GM18498 (cell line): ENCODE results near the gene FBLL1.
"Not testable (repeated sequence)": the region's sequence is repeated elsewhere in the genome, so short reads cannot be mapped to it uniquely, and the experiment has no call there.

Experiments used
- ATAC-seq: cut with Tn5 transposase; IDR thresholded peaks from one replicate; pipeline ENCODE4 v1.9.1; 2021; ENCODE audit warnings: mild to moderate bottlenecking, moderate library complexity; ENCODE audit not compliant: unreplicated experiment

The FBLL1 gene

GRCh38 chr5:168528521-168529373 lies at the start of gene FBLL1:
FBLL1 (plus strand) TSS chr5:168529305; CDS start chr5:168529505, 200 bp downstream.
- no peak for ATAC-seq

DNA sequence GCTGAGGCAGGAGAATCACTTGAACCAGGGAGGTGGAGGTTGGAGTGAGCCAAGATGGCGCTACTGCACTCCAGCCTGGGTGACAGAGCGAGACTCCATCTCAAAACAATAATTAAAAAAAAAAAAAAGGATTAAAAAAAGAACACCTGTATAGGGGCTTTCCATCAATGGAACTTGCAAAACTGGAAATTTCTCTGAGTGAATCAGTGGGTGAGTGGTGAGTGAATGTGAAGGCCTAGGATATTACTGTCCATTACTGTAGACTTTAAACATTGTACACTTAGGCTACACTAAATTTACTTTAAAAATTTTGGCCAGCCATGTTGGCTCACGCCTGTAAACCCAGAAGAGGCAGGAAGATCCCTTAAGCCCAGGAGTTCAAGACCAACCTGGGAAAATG lies 48.5 kb upstream of the FBLL1 start:
- ATAC-seq, result no peak

DNA sequence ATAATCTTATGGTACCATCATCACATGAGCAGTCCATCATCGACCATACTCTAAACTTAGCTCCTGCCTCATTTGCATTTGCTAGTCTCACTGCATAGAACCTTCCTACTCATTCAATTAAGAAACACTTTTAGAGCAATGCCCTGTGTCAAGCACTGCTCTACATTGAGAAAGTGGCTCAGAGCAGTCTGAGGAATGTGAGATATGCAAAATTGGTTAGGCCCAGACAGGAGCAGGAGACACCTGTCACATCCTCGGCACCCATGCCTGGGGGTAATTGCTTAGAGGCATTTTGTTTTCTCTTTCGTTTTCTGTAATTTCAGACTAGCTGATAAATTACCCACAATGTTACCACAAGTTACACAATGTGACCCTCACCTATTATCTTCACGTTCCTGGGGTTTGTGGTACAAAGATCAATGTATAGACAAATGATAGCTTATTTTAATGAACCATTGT lies 47.7 kb upstream of the FBLL1 start:
- peak; percentile 95 for ATAC-seq

- ATAC-seq, result no peak
Measured at GRCh38 chr5:168482361-168482760, 46.7 kb upstream of the FBLL1 start.

DNA sequence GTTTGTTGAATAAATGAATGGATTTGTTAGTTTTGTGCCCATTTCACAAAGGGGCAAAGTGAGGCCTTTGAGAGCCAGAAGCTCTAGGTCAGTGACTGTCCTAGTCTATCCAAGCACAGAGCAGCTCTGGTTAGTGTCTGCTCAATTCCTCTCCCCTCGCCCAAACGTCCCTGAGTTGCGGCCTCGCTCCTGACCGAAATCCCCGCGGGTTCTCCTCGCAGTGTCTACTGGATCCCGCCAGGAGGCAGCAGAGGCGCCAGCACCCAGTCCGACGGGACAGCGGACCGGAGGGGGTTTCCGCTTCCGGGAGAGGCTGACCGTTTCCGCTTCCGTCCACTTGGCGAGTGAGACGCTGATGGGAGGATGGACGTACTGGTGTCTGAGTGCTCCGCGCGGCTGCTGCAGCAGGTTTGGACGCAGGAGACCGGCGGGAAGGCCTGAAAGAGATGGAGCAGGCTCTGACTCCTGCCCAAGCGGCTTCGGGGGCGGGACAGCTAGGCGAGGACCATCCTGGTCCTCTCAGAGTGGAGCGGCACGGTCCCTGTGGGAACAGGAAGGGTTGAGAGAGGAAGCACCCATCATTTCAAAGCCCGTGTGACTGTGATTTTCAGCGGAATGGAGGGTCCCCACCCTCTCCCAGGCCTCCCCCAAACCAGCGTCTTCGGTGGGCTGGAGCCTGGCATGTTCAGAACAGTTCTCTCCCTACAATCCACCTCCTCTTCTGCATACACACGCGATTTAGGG lies 42.8 kb upstream of the FBLL1 start, which contains the start of gene RARS1:
Gene RARS1 (plus strand): TSS at position 336 of the 744 bp plus-strand sequence. CDS start 28 bp downstream, at position 364.
- peak; percentile 84 for ATAC-seq

DNA sequence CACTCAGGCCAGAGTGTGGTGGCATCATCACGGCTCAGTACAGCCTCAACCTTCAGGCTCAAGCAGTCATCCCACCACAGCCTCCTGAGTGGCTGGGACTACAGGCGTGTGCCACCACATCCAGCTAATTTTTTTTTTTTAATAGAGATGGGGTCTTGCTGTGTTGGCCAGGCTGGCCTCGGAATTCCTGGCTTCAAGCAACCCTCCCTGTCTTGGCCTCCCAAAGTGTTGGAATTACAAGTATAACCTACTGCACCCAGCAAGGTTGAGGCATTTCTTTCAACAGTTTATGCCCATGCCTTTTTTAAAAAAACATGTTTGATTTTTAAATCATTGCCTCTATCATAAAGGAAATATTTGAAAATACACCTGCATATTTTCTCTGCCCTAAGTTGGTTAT lies 40.0 kb upstream of the FBLL1 start:
- ATAC-seq, result no peak

DNA sequence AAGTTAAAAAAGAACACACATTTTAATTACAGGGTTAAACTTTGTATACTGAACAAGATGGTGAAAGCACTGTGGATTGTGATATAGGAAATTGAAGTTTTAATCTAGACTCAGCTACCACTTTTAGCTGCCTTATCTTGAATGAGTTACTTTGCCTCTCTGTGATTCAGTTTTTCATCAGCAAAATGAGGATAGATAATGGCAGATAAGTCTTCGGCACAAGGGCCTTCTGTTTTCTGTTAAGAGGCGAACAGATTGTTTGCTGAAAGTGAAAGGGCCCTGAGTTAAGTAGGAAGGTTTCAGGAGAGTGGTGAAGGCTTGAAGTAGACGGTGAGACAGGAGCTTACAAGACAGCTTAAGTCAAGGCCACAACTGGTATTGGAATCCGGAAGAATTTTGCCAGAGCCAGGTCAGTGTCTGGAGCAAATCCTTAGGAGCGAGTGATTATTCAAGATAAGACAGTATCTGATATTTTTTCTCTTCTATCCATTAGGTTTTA lies 35.0 kb upstream of the FBLL1 start:
- no peak for ATAC-seq

GRCh38 chr5:168502563-168503237 lies 26.4 kb upstream of the FBLL1 start:
- ATAC-seq, result no peak

GRCh38 chr5:168513861-168514428 lies 15.2 kb upstream of the FBLL1 start:
- no peak for ATAC-seq

DNA sequence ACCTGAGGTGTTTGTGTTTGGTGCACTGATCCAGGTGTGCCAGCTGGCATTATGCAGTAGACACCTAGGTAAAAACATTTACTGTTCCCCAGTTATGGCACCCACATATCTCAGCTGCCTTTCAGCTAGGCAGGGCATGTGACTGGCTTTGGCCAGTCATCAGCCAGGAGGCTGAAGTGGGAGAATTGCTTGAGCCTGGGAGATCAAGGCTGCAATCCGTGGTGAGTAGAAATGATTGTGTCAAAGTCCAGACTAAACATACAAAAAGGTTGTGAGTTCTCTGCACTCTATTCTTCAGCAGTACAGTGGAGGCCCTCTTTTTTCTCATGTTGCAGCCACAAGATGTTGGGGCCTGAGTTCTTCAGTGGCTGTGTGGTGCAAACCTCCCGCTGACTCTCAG lies 3.2 kb upstream of the FBLL1 start:
- no peak for ATAC-seq

DNA sequence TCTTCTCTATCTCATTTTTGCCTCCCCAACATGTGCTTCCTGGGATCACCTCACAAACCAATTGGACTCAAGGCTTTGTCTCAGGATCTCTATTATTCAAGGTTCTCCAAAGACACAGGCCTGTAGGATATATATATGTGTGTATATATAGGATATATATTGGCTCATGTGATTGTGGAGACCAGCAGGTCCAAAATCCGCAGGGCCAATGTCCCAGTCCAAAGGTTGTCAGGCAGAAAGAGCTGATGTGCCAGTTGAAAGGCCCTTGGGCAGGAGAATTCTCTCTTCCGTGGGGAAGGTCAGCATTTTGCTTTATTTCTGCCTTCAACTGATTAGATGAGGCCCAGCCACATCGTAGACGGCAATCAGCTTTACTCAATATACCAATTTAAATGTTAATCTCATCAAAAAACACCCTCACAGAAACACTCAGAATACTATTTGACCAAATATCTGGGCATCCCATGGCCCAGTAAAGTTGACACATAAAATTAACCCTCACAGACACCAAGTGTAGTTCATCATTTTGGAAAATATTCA lies 1.3 kb upstream of the FBLL1 start:
- ATAC-seq, result no peak

DNA sequence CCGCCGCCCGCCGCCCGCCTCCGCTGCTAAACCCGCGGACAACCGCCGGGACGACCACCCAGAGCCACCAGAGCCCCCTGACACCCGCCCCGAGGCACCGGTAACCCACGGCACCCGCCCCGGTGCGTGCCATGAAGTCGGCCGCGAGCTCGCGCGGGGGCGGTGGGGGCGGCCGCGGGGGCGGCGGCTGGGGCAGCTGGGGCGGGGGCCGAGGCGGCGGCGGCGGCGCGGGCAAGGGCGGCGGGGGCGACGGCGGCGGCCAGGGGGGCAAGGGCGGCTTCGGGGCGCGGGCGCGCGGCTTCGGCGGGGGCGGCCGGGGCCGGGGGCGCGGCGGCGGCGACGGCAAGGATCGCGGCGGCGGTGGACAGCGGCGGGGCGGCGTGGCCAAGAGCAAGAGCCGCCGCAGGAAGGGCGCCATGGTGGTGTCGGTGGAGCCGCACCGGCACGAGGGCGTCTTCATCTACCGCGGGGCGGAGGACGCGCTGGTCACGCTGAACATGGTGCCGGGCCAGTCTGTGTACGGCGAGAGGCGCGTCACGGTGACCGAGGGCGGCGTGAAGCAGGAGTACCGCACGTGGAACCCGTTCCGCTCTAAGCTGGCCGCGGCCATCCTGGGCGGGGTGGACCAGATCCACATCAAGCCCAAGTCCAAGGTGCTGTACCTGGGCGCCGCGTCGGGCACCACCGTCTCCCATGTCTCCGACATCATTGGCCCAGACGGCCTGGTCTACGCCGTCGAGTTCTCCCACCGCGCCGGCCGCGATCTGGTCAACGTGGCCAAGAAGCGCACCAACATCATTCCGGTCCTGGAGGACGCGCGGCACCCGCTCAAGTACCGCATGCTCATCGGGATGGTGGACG lies 499 bp downstream of the FBLL1 start:
- ATAC-seq, result no peak

DNA sequence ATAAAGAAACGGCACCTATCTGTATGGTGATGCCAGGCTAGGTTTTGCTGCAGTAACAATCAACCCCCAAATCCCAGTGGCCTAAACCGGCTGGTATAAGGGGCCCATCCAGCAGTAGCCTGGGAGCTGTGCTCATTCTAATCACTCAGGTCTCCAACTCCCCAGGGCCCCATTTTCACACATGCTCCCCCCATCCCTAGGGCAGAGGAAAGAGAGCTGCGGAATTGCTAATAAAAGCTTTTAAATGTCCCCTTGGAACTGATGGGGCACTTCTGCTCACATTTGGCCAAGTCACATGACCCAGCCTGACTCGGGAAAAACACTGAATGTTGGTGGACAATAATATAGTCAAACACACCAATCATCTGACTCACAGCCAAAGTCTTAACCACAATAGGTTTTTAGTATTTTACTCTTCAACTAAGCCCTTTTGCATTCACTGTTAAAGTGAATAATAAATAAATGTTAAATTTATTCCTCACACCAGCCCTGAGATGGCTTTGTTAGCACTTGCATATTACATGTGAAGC lies 1.6 kb downstream of the FBLL1 start:
- ATAC-seq, result no peak

DNA sequence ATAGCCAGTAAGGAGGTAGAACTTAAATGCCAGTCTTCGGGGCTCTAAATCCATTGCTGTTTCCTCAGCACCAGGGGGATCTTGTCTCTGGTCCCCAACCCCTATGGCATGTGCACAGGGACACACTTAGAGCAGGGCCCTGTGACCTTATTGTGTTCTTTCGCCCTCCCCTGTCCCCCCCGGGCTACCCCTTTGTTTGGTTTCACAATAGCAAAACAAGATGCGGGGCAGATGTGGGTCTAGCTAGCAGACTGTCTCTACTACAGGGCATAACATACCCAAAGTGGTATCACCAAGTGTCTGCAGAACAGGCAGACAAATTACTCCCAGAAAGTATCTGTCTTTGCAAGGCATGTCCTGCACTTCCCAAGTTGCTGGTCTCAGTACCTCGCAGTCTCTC lies 2.1 kb downstream of the FBLL1 start:
- ATAC-seq, result no peak

DNA sequence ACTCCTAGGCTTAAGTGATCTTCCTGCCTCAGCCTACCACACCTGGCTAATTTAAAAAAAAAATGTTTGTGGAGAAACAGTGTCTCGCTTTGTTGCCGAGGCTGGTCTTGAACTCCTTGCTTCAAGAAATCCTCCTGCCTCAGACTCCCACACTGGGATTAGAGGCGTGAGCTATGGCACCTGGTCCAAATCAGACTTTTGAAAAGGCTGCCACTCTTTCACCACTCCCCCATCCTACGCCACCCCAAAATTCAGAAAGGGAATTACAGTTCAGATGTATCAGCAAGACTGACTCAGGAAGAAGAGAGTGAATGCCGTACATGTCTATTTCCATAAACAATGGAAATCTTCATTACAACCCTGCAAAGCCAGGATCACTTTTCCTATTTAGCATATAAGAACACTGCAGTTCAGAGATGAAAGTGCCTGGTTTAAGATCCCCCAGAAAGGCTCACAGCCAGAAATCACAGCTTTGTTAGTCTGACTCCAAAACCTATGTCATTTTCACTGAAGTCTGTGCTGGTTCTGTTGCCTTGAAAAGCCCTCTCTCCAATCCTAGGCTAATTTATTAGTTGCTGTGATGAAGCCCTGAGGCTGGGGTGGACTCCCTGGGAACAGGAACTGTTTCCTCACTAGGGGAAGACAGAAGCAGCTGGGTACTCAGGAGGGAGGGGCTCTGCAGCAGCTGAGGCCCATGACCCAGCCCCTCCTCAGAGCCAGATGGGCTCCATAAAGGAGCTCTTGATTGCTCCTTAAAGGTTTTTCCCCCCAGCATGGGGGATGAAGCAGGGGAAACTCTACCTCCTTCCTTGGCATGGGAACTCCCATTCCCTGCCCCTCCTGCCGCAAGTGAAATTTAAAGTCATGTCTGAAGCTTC lies 3.1 kb downstream of the FBLL1 start:
- ATAC-seq, result no peak

DNA sequence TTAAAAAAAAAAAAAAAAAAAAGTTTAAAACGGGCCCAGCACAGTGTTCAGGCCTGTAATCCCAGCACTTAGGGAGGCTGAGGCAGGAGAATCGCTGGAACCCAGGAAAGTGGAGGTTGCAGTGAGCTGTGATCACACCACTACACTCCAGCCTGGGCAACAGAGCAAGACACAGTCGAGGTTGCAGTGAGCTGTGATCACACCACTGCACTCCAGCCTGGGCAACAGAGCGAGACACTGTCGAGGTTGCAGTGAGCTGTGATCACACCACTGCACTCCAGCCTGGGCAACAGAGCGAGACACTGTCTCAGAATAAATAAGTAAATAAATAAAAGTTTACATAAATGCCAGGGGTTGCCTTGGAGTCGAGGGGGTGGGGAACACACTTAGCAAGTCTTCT lies 5.2 kb downstream of the FBLL1 start:
- ATAC-seq, result not testable (repeated sequence)

DNA sequence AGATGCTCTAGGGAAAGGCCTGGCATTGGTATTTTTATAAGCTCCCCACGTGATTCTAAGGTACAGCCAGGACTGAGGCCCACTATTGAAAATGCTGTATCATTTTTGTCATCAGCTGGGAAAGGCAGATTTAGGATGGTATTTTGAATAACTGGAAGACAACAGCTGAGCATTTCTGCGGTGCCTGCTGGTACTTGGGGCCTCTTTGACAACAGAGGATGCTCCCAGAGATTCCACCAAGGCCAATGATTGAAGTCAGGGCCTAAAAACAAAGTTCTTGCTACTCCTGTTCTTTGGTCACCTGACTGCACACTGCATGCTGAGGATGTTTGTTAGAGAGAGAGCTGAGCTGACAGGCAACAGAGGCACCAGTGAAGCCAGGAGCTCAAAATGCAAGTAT lies 8.1 kb downstream of the FBLL1 start:
- ATAC-seq, result no peak

- ATAC-seq, result no peak
Measured at GRCh38 chr5:168549554-168549953, 20.4 kb downstream of the FBLL1 start.
